PC-3 (cell line): ENCODE results near the gene NEXN.

Experiments
- EZH2phosphoT487 ChIP-seq: fragments of 300-600 bp; sonication (generic); IDR thresholded peaks from 2 replicates; pipeline ENCODE4 v1.6.1; 2018; ENCODE audit warnings: mild to moderate bottlenecking, antibody characterized with exemption, low read length, borderline replicate concordance
- TF ChIP-seq, protein P1 (sequence below): fragments of 300-600 bp; sonication (generic); conservative IDR thresholded peaks from 2 replicates; pipeline ENCODE4 v1.5.1; 2017; ENCODE audit warnings: antibody characterized with exemption, low read depth, mild to moderate bottlenecking, low read length

DNA sequence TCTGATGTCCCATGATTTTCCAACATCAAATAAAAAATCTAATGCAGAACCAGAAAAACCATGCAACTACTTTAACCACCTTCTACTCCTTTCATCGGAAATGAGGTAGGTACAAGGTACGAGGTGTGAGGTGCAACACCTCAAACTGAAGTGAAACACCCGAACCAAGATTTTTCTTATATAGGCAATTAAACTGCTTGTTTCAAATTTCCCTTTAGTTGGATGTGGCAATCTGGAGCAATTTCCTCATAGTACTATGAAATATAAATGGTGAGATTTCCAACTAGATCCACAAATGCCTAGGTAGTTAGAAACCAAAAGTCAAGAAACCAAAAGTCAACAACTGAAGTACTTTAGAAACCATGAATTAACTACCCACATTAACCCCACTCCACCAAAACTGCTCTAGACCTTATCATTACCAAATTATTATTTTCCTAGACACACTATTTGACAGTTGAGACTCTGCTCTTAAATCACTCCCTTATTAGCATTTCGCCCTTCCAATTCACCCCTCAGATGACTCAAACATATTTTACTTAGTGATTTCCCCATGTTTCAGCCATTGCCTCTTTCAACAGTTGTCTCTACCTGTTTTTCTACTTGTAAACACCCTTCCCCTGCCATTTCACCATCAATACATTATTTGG lies 52.6 kb downstream of the NEXN start:
- no peak for TF ChIP-seq EZH2phosphoT487
- TF ChIP-seq, protein P1, sequence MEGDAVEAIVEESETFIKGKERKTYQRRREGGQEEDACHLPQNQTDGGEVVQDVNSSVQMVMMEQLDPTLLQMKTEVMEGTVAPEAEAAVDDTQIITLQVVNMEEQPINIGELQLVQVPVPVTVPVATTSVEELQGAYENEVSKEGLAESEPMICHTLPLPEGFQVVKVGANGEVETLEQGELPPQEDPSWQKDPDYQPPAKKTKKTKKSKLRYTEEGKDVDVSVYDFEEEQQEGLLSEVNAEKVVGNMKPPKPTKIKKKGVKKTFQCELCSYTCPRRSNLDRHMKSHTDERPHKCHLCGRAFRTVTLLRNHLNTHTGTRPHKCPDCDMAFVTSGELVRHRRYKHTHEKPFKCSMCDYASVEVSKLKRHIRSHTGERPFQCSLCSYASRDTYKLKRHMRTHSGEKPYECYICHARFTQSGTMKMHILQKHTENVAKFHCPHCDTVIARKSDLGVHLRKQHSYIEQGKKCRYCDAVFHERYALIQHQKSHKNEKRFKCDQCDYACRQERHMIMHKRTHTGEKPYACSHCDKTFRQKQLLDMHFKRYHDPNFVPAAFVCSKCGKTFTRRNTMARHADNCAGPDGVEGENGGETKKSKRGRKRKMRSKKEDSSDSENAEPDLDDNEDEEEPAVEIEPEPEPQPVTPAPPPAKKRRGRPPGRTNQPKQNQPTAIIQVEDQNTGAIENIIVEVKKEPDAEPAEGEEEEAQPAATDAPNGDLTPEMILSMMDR, result no peak
